HepG2 (cell line): ENCODE data around the gene AMER3. TPM values are rescaled to one million over a fixed set of nuclear protein-coding genes. Genes with fewer than 3 reads are reported as not detected.

ENCODE experiments used
- ATAC-seq: fragments of 200-7000 bp; cut with Tn5 transposase; 3 replicates; pipeline ENCODE4 v1.9.1; 2020; ENCODE audit warnings: mild to moderate bottlenecking, moderate library complexity
- BruUV-seq: library from RNA; stranded (reverse); fragments of 400-500 nt; replicated peaks from 2 replicates; lab custom pipeline; 2021; lab: Mats Ljungman, UMichigan
- CTCF ChIA-PET: fragments of 300-600 bp; formaldehyde crosslinking; extraction: SDS; loops from one replicate; lab custom pipeline; 2021; ENCODE audit warnings: low total read pairs, inconsistent platforms, low intra/inter-chr PET ratio; lab: Yijun Ruan, JAX
- POLR2A ChIA-PET: fragments of 350-600 bp; sonication (Branson Sonifier 250); formaldehyde crosslinking; loops from one replicate; lab custom pipeline; 2020; ENCODE audit warnings: antibody characterized with exemption, inconsistent platforms; lab: Yijun Ruan, JAX
- DNase-seq: peaks from one replicate; pipeline ENCODE4 v3.0.0-alpha.2; 2015; ENCODE audit warnings: low spot score
- FAIRE-seq: peaks from 3 replicates; lab custom pipeline; 2011; peaks lifted over from hg19 to GRCh38; lab: Jason Lieb, UNC
- H2AFZ ChIP-seq: one replicate; pipeline ENCODE4 v1.6.1; 2011; ENCODE audit warnings: low read length, inconsistent platforms
- H3K27ac ChIP-seq: fragments of 300-600 bp; 3 replicates; pipeline ENCODE4 v1.8.0; 2011; ENCODE audit warnings: mixed run types, mild to moderate bottlenecking, mixed read lengths, low read length, inconsistent platforms; ENCODE audit not compliant: insufficient read depth; ENCODE audit errors: extremely low read length
- H3K27me3 ChIP-seq, 2 experiments: fragments of 200-600 bp in 1 of 2; 2 replicates in 1 of 2; 3 replicates in 1 of 2; pipeline versions ENCODE4 v1.6.0 to v1.8.0; 2011; ENCODE audit warnings: low read length in 2 of 2, mild to moderate bottlenecking in 2 of 2, moderate library complexity in 2 of 2, inconsistent platforms in 1 of 2; ENCODE audit not compliant: insufficient read depth in 2 of 2, control insufficient read depth in 1 of 2
- H3K36me3 ChIP-seq, 2 experiments: fragments of 200-600 bp in 1 of 2; replicated peaks in 1 of 2; 2 replicates in 1 of 2; 3 replicates in 1 of 2; pipeline versions ENCODE4 v1.5.1 to v1.8.0; 2011; ENCODE audit warnings: low read length in 2 of 2, inconsistent platforms in 1 of 2; ENCODE audit not compliant: insufficient read depth in 2 of 2, control insufficient read depth in 1 of 2
- H3K4me1 ChIP-seq: 2 replicates; pipeline ENCODE4 v1.5.1; 2012; ENCODE audit warnings: low read length, inconsistent platforms; ENCODE audit not compliant: insufficient read depth
- H3K4me2 ChIP-seq: 2 replicates; pipeline ENCODE4 v1.6.0; 2011; ENCODE audit warnings: low read depth, low read length, inconsistent platforms
- H3K4me3 ChIP-seq, 3 experiments: fragments of 200-600 bp in 1 of 3; sonication (generic), shearing (Covaris generic) in 1 of 3; replicated peaks in 1 of 3; 2 replicates each; pipeline ENCODE4 v1.5.1; 2011 to 2016; ENCODE audit warnings: low read length in 3 of 3, inconsistent platforms in 2 of 3, low read depth in 2 of 3, mild to moderate bottlenecking in 2 of 3, control low read depth in 1 of 3, mixed read lengths in 1 of 3; ENCODE audit not compliant: insufficient read depth in 1 of 3
- H3K79me2 ChIP-seq: one replicate; pipeline ENCODE4 v1.6.1; 2011; ENCODE audit warnings: low read length, inconsistent platforms; ENCODE audit not compliant: insufficient read depth
- H3K9ac ChIP-seq: 2 replicates; pipeline ENCODE4 v1.6.0; 2011; ENCODE audit warnings: mild to moderate bottlenecking, low read depth, low read length, inconsistent platforms; ENCODE audit not compliant: insufficient read depth
- H3K9me3 ChIP-seq: 2 replicates; pipeline ENCODE4 v1.5.1; 2012; ENCODE audit warnings: mild to moderate bottlenecking, low read length
- H4K20me1 ChIP-seq: 2 replicates; pipeline ENCODE4 v1.6.0; 2011; ENCODE audit warnings: inconsistent platforms, mild to moderate bottlenecking, low read length, moderate library complexity; ENCODE audit not compliant: insufficient read depth
- ARID2 ChIP-seq: sonication (generic); formaldehyde crosslinking; IDR thresholded peaks from 2 replicates; pipeline ENCODE4 v1.8.1; 2022; ENCODE audit warnings: mild to moderate bottlenecking, missing genetic modification reagents, borderline replicate concordance
- BRCA1 ChIP-seq: sonication (generic); formaldehyde crosslinking; IDR thresholded peaks from 2 replicates; pipeline ENCODE4 v1.4.0; 2020; ENCODE audit warnings: missing genetic modification reagents
- CBX1 ChIP-seq: IDR thresholded peaks from one replicate; pipeline ENCODE4 v1.6.1; 2016; ENCODE audit warnings: antibody characterized with exemption, low read depth
- HNF4G ChIP-seq, 2 experiments: sonication (generic) in 1 of 2; formaldehyde crosslinking in 1 of 2; IDR thresholded peaks; 2 replicates each; pipeline versions ENCODE4 v1.4.0 to v1.6.1; 2011 to 2020; ENCODE audit warnings: borderline replicate concordance in 2 of 2, low read depth in 2 of 2, mild to moderate bottlenecking in 2 of 2, low read length in 1 of 2, missing genetic modification reagents in 1 of 2, moderate library complexity in 1 of 2
- KDM5B ChIP-seq: sonication (generic); formaldehyde crosslinking; IDR thresholded peaks from 2 replicates; pipeline ENCODE4 v1.4.0; 2020; ENCODE audit warnings: missing genetic modification reagents, mild to moderate bottlenecking, borderline replicate concordance
- ZNF33A ChIP-seq: sonication (generic); formaldehyde crosslinking; IDR thresholded peaks from 2 replicates; pipeline ENCODE4 v1.5.1; 2020; ENCODE audit warnings: missing genetic modification reagents, mild to moderate bottlenecking, moderate library complexity, borderline replicate concordance
- ZNF709 ChIP-seq: sonication (generic); formaldehyde crosslinking; IDR thresholded peaks from 2 replicates; pipeline ENCODE4 v1.5.0; 2020; ENCODE audit warnings: mild to moderate bottlenecking, missing genetic modification reagents
- WGBS: methylation state at CpG from one replicate; pipeline ENCODE4 v1.1.6; 2017; ENCODE audit warnings: low lambda C conversion rate; 5-methylcytosine and 5-hydroxymethylcytosine counted together
- in situ Hi-C: cut with HindIII; loops from 2 replicates; pipeline ENCODE4 v1.10.0; 2017; ENCODE audit warnings: low pct_unique_long_range_greater_than_20kb; ENCODE audit not compliant: extremely low pct_ligation_motif_present
- intact Hi-C: fragments of 100-400 bp; cut with micrococcal nuclease; formaldehyde crosslinking; loops from one replicate; pipeline ENCODE4 v1.10.0; 2022; ENCODE audit not compliant: unreplicated experiment
- polyA plus RNA-seq, 8 experiments: library from polyadenylated mRNA; depleted of rRNA in 3 of 8; stranded (reverse) in 7 of 8; unstranded in 1 of 8; fragments of >200 nt; fragmentation: Illumina TruSeq in 4 of 8; extraction: Trizol in 4 of 8; gene quantifications; 2 replicates each; pipeline versions ENCODE4 v1.2.1 to v1.2.3, GENCODE V29; 2011 to 2016; ENCODE audit warnings: low read depth in 4 of 8, missing spikeins in 1 of 8, mixed read lengths in 1 of 8; ENCODE audit not compliant: insufficient read depth in 1 of 8
- total RNA-seq, 5 experiments: library from RNA; depleted of rRNA; stranded (reverse); fragments of >200 nt; fragmentation: Illumina TruSeq; extraction: Trizol; gene quantifications; 2 replicates each; pipeline ENCODE4 v1.2.3, GENCODE V29; 2016; ENCODE audit warnings: low read depth in 1 of 5
- TF ChIP-seq, protein P1 (sequence below): sonication (generic); formaldehyde crosslinking; IDR thresholded peaks from 2 replicates; pipeline ENCODE4 v1.4.0; 2020; ENCODE audit warnings: mild to moderate bottlenecking, missing genetic modification reagents

Gene AMER3
- total and polyA plus RNA-seq, 2 of the 13 experiments (the other 11 are each of a cell fraction or from before 2014, with no cell fraction given): not detected

GRCh38 chr2:130764035-130764820 lies 8.9 kb downstream of the AMER3 start:
- no peak overlapping the region for H3K27ac ChIP-seq
- no peak overlapping the region for H3K4me3 ChIP-seq
- no peaks in the 10 kb centered on the region for H3K79me2 ChIP-seq
- ChIA-PET POLR2A (no interaction called here), CTCF (no interaction called here)
- H3K9me3 ChIP-seq: no peaks in the 10 kb centered on the region
- in situ Hi-C loops (no loop called here), intact Hi-C loops (no loop called here)
- no peaks in the 10 kb centered on the region for H3K36me3 ChIP-seq
- DNase-seq (no peak), ATAC-seq (no peak), FAIRE-seq (no peak)
- H4K20me1 ChIP-seq: no peaks in the 10 kb centered on the region
- no peak overlapping the region for H3K9ac ChIP-seq
- H3K4me1 ChIP-seq: no peaks in the 10 kb centered on the region
- WGBS: 23% methylated on average over 6 of the region's 15 CpGs
- no peak overlapping the region for H2AFZ ChIP-seq
- BruUV-seq: no TSS peak
- peaks cover 4 to 36% of the 10 kb centered on the region in 2 experiments; a peak in 3 of 5 replicates for H3K27me3 ChIP-seq
- TF ChIP-seq KDM5B: no peak
- no peak for TF ChIP-seq HNF4G (IDR thresholded peaks at IDR 0.05; ENCODE audit: borderline replicate concordance, low read depth, low read length)
- TF ChIP-seq HNF4G (CRISPR knock-in tag; IDR thresholded peaks at IDR 0.05; ENCODE audit: borderline replicate concordance, low read depth): no peak
- TF ChIP-seq BRCA1 (CRISPR knock-in tag): no peak
- TF ChIP-seq CBX1: no peak
- TF ChIP-seq ARID2 (CRISPR knock-in tag): no peak
- no peak for TF ChIP-seq ZNF709 (CRISPR knock-in tag)
- TF ChIP-seq ZNF33A (CRISPR knock-in tag): no peak
- TF ChIP-seq, all 625 proteins: peak for 0
- H3K4me2 ChIP-seq: no peak overlapping the region

DNA sequence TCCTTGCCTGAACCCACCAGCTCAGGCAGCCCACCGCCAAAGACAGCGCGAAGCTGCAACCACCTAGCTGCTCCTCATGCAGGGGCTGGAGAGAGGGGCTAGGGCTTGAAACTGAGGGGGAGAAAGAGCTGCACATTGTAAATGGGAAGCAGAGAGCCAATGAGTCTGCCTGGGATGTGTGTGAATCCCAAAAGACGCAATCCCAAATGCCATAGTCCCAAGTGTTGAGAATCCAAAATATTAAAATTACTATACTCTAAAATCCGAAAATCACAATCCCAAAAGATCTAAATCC lies 9.4 kb downstream of the AMER3 start:
- H3K27me3 ChIP-seq: peaks cover 4 to 36% of the 10 kb centered on the region in 2 experiments; a peak in 3 of 5 replicates
- CTCF ChIA-PET: no interaction called here
- H3K79me2 ChIP-seq: no peaks in the 10 kb centered on the region
- in situ Hi-C loops: no loop called here
- H3K4me2 ChIP-seq: no peak overlapping the region
- DNase-seq (no peak), ATAC-seq (no peak), FAIRE-seq (no peak)
- no peaks in the 10 kb centered on the region for H3K9me3 ChIP-seq
- POLR2A ChIA-PET: no interaction called here
- no peak overlapping the region for H3K27ac ChIP-seq
- no peak overlapping the region for H2AFZ ChIP-seq
- intact Hi-C loops: no loop called here
- no peak overlapping the region for H3K4me3 ChIP-seq
- no peaks in the 10 kb centered on the region for H4K20me1 ChIP-seq
- H3K9ac ChIP-seq: no peak overlapping the region
- 65% methylated on average over 5 of the region's 5 CpGs for WGBS
- TF ChIP-seq, protein P1, sequence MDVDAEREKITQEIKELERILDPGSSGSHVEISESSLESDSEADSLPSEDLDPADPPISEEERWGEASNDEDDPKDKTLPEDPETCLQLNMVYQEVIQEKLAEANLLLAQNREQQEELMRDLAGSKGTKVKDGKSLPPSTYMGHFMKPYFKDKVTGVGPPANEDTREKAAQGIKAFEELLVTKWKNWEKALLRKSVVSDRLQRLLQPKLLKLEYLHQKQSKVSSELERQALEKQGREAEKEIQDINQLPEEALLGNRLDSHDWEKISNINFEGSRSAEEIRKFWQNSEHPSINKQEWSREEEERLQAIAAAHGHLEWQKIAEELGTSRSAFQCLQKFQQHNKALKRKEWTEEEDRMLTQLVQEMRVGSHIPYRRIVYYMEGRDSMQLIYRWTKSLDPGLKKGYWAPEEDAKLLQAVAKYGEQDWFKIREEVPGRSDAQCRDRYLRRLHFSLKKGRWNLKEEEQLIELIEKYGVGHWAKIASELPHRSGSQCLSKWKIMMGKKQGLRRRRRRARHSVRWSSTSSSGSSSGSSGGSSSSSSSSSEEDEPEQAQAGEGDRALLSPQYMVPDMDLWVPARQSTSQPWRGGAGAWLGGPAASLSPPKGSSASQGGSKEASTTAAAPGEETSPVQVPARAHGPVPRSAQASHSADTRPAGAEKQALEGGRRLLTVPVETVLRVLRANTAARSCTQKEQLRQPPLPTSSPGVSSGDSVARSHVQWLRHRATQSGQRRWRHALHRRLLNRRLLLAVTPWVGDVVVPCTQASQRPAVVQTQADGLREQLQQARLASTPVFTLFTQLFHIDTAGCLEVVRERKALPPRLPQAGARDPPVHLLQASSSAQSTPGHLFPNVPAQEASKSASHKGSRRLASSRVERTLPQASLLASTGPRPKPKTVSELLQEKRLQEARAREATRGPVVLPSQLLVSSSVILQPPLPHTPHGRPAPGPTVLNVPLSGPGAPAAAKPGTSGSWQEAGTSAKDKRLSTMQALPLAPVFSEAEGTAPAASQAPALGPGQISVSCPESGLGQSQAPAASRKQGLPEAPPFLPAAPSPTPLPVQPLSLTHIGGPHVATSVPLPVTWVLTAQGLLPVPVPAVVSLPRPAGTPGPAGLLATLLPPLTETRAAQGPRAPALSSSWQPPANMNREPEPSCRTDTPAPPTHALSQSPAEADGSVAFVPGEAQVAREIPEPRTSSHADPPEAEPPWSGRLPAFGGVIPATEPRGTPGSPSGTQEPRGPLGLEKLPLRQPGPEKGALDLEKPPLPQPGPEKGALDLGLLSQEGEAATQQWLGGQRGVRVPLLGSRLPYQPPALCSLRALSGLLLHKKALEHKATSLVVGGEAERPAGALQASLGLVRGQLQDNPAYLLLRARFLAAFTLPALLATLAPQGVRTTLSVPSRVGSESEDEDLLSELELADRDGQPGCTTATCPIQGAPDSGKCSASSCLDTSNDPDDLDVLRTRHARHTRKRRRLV (CRISPR knock-in tag): no peak
- BruUV-seq: no TSS peak
- H3K36me3 ChIP-seq: no peaks in the 10 kb centered on the region
- H3K4me1 ChIP-seq: no peaks in the 10 kb centered on the region
